Adrenal gland (tissue), 5 donors: ENCODE results near the gene SLX1A.

Source experiments
- POLR2A ChIP-seq, 2 donors: fragments of 450-650 bp; IDR thresholded peaks; one replicate each; pipeline ENCODE4 v1.6.1; 2017; ENCODE audit warnings: antibody characterized with exemption in 2 of 2, mild to moderate bottlenecking in 2 of 2, moderate library complexity in 1 of 2
- TF ChIP-seq, protein P1 (sequence below), 6 experiments: fragments of 450-650 bp in 4 of 6; fragments of 200-600 bp in 2 of 6; sonication (generic) in 1 of 6; IDR thresholded peaks; 1 replicate in 5 of 6; 2 replicates in 1 of 6; pipeline versions ENCODE4 v1.5.1 to v1.8.0; 2016 to 2021; ENCODE audit warnings: antibody characterized with exemption in 6 of 6, mild to moderate bottlenecking in 2 of 6, moderate library complexity in 1 of 6
- donor health status: DM: no; HTN: no; CAD: no.

DNA sequence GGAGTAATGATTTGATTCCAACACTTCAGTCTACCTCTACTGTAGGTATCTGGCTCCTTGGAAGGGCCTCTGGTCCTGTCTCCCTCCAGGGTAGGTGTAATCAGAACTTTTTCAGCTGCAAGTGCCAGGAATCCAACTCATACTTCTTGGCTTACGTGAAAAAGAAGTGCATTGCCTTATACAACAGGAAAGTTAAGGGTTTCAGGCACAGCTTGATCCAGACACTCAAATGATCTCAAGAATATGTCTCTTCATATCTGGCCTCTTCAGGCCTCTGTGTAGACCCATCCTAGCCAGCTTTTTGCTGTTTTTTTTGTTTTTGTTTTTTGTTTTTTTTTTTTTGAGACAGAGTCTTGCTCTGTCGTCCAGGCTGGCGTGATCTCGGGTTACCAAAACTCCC is 14.5 kb upstream of the SLX1A start:
- TF ChIP-seq, protein P1, sequence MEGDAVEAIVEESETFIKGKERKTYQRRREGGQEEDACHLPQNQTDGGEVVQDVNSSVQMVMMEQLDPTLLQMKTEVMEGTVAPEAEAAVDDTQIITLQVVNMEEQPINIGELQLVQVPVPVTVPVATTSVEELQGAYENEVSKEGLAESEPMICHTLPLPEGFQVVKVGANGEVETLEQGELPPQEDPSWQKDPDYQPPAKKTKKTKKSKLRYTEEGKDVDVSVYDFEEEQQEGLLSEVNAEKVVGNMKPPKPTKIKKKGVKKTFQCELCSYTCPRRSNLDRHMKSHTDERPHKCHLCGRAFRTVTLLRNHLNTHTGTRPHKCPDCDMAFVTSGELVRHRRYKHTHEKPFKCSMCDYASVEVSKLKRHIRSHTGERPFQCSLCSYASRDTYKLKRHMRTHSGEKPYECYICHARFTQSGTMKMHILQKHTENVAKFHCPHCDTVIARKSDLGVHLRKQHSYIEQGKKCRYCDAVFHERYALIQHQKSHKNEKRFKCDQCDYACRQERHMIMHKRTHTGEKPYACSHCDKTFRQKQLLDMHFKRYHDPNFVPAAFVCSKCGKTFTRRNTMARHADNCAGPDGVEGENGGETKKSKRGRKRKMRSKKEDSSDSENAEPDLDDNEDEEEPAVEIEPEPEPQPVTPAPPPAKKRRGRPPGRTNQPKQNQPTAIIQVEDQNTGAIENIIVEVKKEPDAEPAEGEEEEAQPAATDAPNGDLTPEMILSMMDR (IDR thresholded peaks at IDR 0.05) = no peak
- TF ChIP-seq POLR2A (IDR thresholded peaks at IDR 0.05) = no peak
